ENCODE data around the gene EOGT. TPM values are rescaled to one million over a fixed set of nuclear protein-coding genes. Genes with fewer than 3 reads are reported as not detected.

EOGT gene
- total RNA-seq, 2 experiments from 2014 or later = 15.4 to 15.5 TPM

Small RNAs within 50 kb of the gene (microRNA-seq; reads per million reads assigned to microRNA genes)
- 15.7 reads per million, percentile 39 among the genes with 10 or more reads in this experiment for gene MIR3136

Other genes starting within 250 kb of the EOGT start
- not detected for gene TAFA4, start 81.1 kb downstream of the EOGT start, total RNA-seq
- 10 to 100 TPM; 47.5 to 49.5 TPM for gene TMF1, start 38.6 kb upstream of the EOGT start, total RNA-seq
- 100 to 1,000 TPM; 104 to 133 TPM for gene UBA3, start 66.7 kb upstream of the EOGT start, total RNA-seq
- 100 to 1,000 TPM; 132 to 203 TPM for gene ARL6IP5, start 71.3 kb upstream of the EOGT start, total RNA-seq
- gene LMOD3, start 108.9 kb upstream of the EOGT start, total RNA-seq = not detected

Data from activated CD8-positive, alpha-beta memory T cell treated with anti-CD3 and anti-CD28 coated beads, Interleukin-2, amount 10 ng/mL, durations not matched to agents 7 days and 5 days (primary cell).